Glomerular visceral epithelial cell (primary cell): ENCODE results near the gene TEAD4.

Experiments used
- DNase-seq: peaks from one replicate; pipeline ENCODE4 v3.0.0-alpha.2; 2016; ENCODE audit errors: extremely low spot score

TEAD4 gene

GRCh38 chr12:2959192-2959504, at the start of gene TEAD4:
Gene TEAD4 (plus strand): TSS chr12:2959397.
- DNase-seq, result peak; percentile 86

- DNase-seq, result no peak
Observed at GRCh38 chr12:2912216-2912575, 47.0 kb upstream of the TEAD4 start.

- no peak for DNase-seq
Observed at GRCh38 chr12:2919249-2919648, 39.9 kb upstream of the TEAD4 start.

- no peak for DNase-seq
Observed at GRCh38 chr12:2922329-2922728, 36.9 kb upstream of the TEAD4 start.

- no peak for DNase-seq
Observed at GRCh38 chr12:2923057-2923456, 36.1 kb upstream of the TEAD4 start.

- DNase-seq, result no peak
Observed at GRCh38 chr12:2924019-2924418, 35.2 kb upstream of the TEAD4 start.

- DNase-seq, result no peak
Observed at GRCh38 chr12:2925322-2925995, 33.7 kb upstream of the TEAD4 start.

- no peak for DNase-seq
Observed at GRCh38 chr12:2930865-2931264, 28.3 kb upstream of the TEAD4 start.

GRCh38 chr12:2933586-2933985, 25.6 kb upstream of the TEAD4 start:
- DNase-seq, result no peak

- no peak for DNase-seq
Observed at GRCh38 chr12:2934371-2934770, 24.8 kb upstream of the TEAD4 start.

- DNase-seq, result no peak
Observed at GRCh38 chr12:2936301-2936700, 22.9 kb upstream of the TEAD4 start.

- DNase-seq, result no peak
Observed at GRCh38 chr12:2937500-2937899, 21.7 kb upstream of the TEAD4 start.

- no peak for DNase-seq
Observed at GRCh38 chr12:2939191-2939590, 20.0 kb upstream of the TEAD4 start.

- DNase-seq, result no peak
Observed at GRCh38 chr12:2940564-2940963, 18.6 kb upstream of the TEAD4 start.

GRCh38 chr12:2941524-2941923, 17.7 kb upstream of the TEAD4 start:
- DNase-seq, result no peak

- peak; percentile 56 for DNase-seq
Observed at GRCh38 chr12:2944401-2945047, 14.7 kb upstream of the TEAD4 start.

GRCh38 chr12:2949411-2949810, 9.8 kb upstream of the TEAD4 start:
- no peak for DNase-seq

GRCh38 chr12:2955888-2956287, 3.3 kb upstream of the TEAD4 start:
- no peak for DNase-seq

GRCh38 chr12:2957816-2958431, 1.3 kb upstream of the TEAD4 start:
- no peak for DNase-seq

- peak; percentile 90 for DNase-seq
Observed at GRCh38 chr12:2958432-2959191, 585 bp upstream of the TEAD4 start.

GRCh38 chr12:2959505-2960389, 550 bp downstream of the TEAD4 start:
- peak; percentile 60 for DNase-seq
